ENCODE results near the gene MAP3K13.

MAP3K13 gene, protein sequence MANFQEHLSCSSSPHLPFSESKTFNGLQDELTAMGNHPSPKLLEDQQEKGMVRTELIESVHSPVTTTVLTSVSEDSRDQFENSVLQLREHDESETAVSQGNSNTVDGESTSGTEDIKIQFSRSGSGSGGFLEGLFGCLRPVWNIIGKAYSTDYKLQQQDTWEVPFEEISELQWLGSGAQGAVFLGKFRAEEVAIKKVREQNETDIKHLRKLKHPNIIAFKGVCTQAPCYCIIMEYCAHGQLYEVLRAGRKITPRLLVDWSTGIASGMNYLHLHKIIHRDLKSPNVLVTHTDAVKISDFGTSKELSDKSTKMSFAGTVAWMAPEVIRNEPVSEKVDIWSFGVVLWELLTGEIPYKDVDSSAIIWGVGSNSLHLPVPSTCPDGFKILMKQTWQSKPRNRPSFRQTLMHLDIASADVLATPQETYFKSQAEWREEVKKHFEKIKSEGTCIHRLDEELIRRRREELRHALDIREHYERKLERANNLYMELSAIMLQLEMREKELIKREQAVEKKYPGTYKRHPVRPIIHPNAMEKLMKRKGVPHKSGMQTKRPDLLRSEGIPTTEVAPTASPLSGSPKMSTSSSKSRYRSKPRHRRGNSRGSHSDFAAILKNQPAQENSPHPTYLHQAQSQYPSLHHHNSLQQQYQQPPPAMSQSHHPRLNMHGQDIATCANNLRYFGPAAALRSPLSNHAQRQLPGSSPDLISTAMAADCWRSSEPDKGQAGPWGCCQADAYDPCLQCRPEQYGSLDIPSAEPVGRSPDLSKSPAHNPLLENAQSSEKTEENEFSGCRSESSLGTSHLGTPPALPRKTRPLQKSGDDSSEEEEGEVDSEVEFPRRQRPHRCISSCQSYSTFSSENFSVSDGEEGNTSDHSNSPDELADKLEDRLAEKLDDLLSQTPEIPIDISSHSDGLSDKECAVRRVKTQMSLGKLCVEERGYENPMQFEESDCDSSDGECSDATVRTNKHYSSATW

DNA sequence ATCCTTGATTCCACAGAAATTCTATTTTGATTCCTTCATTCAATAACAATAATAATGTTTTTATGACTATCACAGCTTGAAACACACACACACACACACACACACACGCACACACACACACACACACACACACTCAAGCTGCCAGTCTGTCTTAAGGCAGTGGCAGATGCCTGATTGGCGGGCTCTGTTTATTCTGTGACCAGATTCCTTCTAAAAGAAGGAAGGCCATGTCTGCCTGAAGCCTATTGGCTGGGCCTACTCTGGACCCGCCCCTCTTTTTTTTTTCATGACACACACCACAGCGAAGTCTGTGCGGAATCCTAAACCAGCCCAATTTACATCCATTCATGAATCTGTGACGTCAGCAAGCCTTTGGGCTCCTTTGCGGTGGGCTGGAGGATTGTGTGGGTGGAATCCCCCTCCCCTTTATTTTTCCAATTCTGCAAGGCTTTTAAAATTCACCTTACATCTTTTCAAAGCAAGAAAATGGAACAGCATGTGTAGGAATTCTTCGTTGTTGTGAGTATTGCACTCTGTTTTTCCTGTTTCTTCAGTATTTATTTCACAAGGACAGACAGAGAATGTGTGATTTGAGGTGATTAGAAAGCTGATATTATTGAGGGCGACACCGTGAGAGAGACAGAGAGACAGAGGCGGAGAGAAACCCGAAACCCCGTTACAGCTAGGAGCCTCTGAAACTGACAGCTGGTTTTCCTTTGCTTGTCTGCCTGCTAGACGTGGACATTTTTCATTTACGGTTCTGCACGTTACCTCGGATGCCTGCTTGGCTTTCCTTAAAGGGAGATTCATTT, at the start of gene MAP3K13:
MAP3K13 (plus strand) TSS at position 287 of the 812 bp plus-strand sequence. CDS start 65,446 bp downstream, outside the sequence.
- peak; percentile 74 for DNase-seq (ENCODE audit: low spot score)

DNA sequence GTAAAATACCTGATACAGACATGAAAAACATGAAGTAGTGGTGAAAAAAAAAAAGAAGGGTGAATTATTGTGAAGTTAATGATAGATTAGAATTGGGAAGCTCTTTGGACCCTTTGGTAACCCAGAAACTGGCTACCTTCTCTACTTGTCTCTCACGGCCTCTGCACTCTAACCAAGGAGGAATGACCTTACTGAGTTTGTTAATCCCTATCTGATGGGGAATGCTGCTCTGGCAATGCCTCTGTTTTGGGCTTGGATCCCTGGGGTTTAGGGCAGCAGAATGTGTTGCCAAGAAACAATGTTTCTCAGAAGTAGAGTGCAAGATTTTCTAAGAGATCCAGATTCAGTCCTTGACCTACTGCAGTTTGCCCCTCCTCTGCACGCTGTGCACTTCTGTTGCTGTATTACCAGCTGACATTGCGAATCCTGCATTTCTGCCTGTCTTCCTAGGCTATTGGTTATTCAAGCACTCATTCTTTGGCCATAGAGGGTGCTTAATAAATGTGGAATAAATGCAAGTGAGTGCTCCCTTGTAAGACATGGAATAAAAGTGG, 49.2 kb upstream of the MAP3K13 start:
- no peak for DNase-seq (ENCODE audit: low spot score)

DNA sequence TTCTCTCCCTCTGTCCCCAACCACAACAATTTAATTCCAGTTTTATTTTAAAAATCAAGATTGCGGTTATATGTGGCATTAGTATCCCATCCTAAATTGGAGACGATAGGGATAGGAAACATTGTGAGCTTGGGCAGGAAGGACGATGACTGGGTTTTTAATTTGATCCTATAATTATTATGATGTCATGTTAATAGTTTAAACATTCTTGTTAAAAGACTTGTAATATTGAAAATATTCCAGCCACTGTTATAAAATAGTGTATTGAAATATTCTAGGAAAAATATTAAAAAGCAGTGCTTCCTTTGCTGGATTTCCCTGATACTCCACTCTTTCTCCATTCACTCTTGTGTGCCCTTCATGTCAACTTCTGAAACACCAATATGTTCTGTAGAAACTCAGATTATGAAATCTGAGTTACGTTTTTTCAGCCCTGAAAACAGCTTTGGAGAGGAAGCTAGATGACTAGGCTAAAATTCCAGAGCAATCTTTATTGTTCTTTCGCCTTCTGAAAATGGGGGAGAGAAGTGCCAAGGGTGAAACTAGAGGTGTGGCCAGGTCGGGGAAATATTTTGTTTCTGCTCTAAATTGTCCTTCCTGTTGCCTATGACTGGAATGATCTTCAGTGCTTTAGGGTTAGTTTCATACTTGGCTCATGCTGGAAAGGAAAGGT, 46.1 kb upstream of the MAP3K13 start:
- no peak for DNase-seq (ENCODE audit: low spot score)

DNA sequence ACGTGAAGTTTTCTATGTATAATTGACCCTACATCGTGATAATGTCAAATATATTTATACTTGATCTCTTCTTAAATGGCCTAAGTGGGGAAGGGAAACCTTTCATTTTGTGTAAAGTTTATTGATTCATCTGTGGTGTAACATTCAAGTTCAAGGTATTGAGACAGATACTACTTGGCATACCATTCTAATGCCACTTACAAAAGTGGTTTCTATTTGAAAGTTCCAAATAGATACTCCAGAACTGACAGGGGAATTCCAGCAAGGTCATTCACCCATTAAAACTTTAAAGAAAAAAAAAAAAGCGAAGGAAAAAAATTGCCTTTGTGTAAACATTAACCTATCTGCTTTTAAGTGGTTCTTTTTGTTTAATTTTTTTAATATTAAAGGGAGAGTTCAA, 45.3 kb upstream of the MAP3K13 start:
- no peak for DNase-seq (ENCODE audit: low spot score)

DNA sequence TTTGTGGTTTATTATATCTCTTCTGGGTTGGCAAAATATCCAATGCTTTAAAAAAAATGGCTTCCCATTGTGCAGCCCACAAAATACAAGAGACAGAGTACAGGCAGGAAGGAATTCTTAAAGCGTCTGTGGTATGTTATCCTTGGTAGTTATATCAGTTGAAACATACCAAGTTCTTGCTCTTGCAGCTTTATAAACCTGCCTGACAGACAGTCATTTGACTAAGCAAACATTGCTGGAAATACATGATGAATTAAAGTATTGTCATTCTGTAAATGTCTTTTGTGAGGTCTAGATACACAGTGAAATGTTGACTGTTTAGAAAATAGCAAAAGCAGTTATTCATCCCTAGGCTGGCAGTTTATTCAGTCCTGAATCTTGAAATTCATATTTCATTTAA, 44.8 kb upstream of the MAP3K13 start:
- no peak for DNase-seq (ENCODE audit: low spot score)

DNA sequence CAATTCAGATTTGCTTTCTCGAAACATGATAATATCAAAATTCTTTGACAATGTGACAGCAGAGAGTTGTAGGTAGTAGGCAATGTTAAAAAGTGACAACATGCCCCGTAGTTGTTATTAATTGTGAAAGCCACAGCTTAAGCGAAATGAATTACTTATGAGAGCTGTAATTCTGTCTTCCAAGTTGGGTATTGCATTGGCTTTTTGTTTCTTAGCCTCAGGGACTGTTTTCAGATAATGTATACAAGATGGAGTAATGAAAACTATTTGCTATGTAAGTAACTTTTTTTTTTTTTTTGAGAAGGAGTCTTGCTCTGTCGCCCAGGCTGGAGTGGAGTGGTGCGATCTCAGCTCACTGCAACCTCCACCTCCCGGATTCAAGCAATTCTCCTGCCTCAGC, 43.1 kb upstream of the MAP3K13 start:
- DNase-seq (ENCODE audit: low spot score) = no peak

DNA sequence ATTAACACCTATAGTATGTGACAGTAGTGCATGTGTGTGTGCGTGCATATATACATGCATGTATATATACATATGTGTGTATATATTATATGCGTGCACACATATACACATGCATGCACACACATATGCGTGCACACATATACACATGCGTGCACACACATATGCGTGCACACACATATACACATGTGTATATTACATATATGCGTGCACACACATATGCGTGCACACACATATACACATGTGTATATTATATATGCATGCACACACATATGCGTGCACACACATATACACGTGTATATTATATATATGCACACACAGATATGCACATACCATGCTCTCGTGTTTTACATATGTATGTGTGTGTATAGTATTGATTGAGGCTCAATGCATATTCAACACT, 42.0 kb upstream of the MAP3K13 start:
- no peak for DNase-seq (ENCODE audit: low spot score)

DNA sequence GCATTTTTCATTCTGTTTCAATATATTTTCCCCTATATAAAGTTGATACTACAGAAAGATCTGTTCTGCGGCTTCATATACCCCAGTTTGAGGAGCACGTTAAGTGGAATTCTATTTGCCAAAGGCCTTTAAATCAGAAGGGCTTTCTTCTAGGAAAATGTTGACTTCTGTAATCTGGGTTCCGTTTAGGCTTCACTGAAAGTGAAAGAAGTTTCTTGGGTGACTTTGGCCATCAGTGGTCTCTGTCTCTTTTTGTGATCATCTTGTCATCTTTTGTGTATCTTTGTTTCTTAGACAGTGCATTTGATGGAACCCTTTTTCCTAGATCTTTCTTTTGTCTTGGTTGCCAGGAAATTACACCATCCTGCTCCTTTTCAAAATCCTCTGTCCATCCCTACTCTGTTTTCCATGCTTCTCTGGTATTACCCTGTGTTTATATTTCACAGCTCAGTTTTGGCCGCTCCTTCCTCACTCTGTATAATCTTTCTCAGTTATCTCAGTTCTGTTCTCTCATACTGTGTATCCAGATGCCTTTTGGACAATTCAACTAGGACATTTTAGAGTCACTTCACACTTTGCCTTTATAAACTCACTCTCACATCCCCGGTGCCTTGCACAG, 40.7 kb upstream of the MAP3K13 start:
- no peak for DNase-seq (ENCODE audit: low spot score)

DNA sequence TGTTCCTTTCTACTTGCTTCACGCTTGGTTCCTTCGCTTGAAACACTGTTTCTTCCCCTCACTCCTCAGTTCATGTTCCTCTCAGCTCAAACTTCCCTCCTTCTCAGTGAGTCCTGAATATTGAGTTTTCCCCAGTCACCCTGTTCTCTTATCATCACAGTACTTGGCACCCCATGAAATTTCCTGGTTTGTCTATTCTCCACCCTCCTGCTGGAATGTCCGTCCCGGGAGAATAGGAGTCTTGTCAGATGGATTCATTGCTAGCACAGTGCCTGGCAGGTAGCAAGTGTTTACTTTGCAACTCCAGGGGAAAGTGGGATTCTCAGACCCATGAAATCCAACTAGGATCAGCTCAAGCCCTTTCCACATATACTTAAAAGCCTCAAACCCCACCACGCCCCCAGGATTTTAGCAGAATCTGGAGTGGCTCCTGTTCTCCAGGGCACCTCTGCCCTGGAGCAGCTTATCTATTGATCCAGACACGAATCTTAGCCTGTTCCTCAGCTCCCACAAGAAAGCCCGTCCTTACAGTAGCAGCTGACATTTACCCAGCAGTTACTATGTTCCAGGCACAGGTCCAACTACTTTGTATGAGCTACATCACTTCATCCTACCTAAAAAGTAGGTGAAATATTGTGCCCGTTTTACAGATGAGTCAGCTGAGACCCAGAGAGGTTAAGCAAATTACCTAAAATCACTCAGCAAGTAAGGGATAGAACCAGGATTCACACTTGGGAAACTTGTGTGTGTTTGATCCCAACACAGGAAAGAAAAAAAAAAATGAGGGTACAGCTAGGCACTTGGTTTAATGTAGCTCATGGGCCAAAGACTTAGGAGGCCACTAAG, 36.8 kb upstream of the MAP3K13 start:
- DNase-seq (ENCODE audit: low spot score) = no peak

DNA sequence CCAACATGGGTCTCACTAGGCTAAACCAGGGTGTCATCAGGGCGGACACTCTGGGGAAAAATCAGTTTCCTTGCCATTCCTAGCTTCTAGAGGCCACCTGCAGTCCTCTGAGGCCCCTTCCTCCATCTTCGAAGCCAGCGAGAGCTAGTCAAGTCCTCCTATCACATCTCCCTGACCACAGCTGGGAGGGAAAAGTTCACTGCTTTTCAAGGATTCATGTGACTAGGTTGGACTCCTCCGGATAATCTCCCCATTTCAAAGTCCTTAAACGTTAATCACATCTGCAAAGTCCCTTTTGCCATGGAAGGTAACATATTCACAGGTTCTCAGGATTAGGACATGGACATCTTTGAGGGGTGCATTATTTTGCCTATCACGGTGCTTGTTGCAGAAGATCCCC, 35.9 kb upstream of the MAP3K13 start:
- no peak for DNase-seq (ENCODE audit: low spot score)

DNA sequence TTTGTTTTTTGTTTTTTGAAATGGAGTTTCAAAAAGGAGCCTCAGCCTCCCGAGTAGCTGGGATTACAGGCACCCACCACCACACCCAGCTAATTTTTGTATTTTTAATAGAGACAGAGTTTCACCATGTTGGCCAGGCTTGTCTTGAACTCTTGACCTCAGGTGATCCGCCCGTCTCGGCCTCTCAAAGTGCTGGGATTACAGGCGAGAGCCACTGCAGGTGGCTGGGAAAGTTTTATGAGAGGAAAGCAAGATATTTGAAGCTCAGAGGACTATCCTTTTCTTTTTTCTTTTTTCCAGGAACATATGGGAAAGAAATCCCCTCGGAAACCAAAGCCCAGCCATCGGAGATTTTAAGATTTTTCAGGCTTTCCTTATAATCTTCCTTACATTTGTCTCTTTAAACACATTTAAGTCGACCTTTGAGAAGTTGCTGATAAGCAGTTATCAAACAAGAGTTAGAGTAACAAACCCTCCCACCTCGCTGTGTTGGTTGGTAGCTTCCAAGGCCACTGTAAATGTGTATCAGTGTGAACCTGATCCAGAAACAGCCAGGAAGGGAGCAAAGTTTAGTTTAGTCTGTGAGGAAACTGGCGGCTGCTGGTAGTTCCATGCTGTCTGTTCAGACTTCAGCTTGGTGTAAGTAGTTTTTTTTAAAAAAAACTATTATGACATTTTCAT, 34.5 kb upstream of the MAP3K13 start:
- no peak for DNase-seq (ENCODE audit: low spot score)

DNA sequence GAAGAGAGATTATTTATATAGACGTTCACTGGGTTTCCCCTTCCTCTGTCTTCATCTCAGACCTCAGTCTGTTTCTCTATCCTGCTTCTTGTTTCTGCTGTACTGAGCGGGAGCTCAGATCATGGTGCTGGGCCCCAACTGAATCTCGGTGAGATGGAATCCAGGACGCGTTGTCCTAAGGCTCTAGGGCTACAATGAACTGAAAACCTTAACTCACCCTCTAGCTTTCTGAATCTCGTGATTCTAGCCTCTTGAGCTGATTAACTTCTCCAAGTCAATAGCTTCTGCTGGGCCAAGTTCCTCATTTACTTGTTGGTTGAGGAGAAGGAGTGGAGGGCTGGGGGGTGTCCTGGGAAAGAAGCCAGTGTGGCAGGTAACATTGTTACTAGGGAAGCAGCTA, 32.7 kb upstream of the MAP3K13 start:
- no peak for DNase-seq (ENCODE audit: low spot score)

DNA sequence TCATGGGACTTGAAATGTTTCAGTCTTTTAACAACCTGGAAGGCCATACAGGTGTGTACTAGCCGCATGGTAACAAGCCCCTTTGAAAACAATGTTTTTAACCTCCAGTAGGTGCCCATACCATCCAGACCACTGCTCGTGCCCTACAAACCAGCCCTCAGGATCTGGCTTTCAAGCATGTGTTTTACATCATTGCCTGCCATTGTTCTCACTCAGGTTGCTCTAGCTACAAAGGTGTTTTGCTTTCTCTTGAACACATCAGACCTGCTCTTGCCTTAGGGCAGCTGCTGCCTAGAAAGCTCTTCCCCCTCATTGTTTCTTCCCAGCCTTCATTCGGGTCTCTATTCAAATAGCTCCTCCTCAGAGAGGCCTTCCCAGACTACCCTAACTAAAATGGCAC, 32.3 kb upstream of the MAP3K13 start:
- DNase-seq (ENCODE audit: low spot score) = no peak

DNA sequence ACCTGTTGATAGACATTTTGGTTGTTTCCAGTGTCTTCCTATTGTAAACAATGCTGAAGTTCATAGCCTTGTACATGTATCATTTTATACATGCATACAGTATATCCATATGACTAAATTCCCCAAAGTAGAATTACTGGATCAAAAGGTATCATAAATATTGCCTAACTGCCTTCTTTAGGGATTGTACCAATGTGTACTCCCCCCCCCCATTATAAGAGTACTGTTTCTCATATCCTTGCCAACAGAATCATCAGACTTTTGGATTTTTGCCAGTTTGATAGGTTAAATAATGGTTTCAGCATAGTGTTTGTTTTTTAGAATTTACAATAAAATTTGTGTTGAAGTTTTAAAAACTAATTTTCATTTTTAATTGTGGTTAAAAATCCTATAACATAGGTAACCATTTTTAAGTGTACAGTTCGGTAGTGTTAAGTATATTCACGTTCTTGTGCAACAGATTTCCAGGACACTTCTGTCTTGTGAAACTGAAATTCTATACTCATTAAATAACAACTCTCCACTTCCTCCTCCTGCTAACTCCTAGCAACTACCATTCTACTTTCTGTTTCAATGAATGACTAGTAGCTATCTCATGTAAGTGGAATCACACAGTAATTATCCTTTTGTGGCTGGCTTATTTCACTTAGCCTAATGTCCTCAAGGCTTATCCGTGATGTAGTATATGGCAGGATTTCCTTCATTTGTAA, 30.8 kb upstream of the MAP3K13 start:
- no peak for DNase-seq (ENCODE audit: low spot score)

DNA sequence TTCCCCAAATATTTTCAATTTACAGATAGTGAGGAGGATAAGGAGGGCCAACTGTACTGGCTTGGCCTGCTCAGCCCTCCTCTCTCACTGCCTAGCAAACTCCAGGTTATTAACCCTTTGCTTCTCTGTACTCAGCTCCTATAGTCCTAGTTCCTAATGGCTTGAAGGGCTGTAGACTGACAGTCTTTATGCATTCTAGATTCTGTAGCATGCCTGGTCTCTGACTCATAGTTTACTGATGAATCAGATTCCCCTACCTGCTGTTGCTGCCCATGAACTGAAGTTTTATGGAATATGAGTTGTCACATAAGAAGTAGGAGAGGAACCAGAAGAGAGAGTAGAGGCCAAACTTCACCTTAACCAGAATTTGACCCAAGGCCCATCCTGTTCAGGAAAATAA, 27.1 kb upstream of the MAP3K13 start:
- DNase-seq (ENCODE audit: low spot score) = no peak

DNA sequence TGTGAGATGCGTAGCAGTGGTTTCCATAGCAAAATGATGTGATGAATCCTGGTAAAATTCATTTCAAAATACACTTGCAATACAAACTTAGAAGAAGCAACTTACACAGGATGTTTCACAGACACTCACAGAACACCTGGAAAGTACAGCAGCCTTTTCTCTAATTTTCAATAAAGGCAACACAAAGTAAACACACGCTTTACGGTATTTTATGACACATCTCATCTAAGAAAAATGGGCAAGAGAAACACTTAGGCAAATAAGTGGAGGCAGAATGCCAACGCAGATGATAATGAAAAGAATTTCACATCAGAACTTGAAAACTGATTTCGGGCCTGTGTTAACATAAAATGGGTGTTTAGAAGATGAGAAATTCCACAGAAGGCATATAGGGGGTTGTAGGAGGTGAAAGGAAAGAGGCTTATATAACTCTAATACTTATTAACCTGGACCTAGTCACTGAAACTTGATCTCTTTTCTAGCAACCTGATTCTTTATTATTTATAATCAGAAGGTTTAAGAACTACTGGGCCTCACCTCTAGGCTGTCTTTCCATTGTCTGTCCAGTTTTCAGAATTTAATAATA, 25.6 kb upstream of the MAP3K13 start:
- no peak for DNase-seq (ENCODE audit: low spot score)

DNA sequence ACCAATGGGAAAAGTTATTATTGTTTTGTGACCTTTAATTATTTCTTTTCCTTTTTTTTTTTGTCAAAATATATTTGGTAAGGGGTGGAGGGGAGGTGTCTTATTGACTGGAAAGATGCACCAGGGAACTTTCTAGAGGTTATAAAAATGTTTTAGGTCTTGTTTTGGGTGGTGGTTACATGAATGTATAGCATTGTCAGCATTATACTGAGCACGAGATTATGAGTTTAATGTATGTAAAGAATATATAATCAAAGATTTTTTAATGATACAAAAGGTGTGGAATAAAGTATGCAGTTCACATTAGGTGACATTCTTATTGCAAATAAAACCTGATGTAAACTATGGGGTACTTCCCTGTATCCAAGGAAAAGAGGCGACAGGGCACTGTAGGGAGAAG, 23.0 kb upstream of the MAP3K13 start:
- no peak for DNase-seq (ENCODE audit: low spot score)

DNA sequence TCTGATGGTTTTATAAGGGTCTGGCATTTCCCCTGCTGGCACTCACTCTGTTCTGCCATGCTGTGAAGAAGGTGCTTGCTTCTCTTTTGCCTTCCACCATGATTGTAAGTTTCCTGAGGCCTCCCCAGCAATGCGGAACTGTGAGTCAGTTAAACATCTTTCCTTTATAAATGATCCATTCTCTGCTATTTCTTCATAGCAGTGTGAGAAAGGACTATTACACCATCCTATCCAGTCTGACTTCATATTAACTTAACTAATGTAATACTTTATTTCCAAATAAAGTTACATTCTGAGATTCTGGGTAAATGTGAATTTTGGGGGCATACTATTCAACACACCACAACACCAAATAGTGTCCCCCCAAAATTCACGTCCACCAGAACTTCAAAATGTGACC, 22.2 kb upstream of the MAP3K13 start:
- DNase-seq (ENCODE audit: low spot score) = no peak

Data from germinal center (tissue), 1 donor.